ENCODE results near the gene PPP1R15B. TPM values are rescaled to one million over a fixed set of nuclear protein-coding genes. Genes with fewer than 3 reads are reported as not detected.
A peak's percentile ranks its signal among the peaks of the same experiment; 100 is the strongest.

PPP1R15B gene
- total RNA-seq, 1 donor from 2014 or later = 45.3 TPM

DNA sequence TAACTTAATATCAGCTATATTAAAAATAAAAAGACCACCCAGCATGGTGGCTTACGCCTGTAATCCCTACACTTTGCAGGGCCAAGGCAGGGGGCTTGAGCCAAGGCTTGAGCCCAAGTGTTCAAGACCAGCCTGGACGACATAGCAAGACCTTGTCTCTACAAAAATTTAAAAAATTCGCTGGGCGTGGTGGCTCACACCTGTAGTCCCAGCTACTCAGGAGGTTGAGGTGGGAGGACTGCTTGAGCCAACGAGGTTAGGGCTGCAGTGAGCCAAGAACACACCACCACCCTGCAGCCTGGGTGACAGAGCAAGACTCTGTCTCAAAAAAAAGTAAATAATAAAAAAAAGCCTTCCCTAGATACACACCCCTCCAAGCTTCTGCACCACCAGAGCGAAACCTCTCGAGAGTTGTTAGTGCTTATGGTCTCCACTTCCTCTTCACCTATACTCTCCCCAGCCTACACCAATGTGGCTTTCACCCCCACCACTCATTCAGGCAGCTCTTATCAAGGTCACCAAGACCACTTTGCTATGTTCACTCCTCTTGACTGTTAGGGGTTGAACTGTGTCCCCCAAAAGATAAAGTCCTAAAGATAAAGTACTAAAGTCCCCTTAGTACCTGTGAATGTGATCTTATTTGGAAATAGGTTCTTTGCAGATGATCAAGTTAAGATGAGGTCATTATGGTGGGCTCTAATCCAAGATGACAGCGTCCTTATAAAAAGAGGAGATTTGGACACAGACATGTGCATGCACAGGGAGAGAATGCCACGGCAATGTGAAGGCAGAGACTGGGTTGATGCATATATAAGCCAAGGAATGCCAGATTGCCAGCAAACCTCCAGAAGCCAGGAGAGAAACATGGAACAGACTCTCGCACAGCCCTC, 6.8 kb upstream of the PPP1R15B start:
- no peak for DNase-seq

DNA sequence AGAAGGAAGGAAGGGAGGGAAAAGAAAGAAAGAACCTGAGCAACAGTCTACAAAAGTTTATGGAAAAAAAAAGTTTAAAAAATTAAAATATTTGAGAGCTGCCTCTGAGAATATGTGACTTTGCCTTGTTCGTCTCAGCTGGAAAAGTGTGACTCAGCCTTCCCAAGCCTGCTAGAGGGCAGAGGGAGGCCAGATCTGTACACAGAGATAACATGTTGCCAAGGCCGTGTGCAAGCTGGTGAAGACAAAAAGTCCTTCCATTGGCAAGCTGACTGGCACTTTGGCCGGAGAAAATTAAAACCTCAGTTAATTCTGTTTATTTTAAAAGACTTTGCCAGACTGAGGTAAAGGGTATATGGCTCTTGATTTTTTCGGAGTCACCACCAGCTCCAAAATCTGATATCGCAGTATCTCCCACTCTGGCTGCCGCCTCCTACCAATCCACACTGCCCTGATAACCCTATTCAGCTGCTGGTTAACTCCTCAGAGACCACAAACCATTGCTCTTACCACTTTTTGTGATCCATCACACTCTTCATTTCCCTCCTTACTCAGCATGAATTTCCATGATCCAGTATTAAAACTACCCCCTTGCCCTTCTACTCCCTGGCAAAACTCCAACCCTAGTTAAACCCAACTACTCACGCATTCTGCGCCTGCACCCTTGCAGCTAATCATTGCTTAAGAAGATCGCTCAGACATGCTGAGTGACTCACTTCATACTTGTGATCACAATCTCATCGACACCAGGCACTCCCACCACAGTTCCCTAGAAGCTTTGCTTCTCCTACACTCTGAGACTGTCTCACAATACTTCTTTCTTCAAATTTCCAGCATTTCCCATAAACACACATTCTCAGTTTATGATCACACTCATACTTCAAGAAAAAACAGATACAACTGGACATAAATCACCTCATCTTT, 5.7 kb upstream of the PPP1R15B start:
- H3K4me1 ChIP-seq = peaks cover 31% of the 10 kb centered on the region
- intact Hi-C loops (cut with DNase I) = no loop called here
- ATAC-seq (peak; percentile 78 to 81), DNase-seq (peak; percentile 53)
- H3K36me3 ChIP-seq = peaks cover 13% of the 10 kb centered on the region
- H3K27me3 ChIP-seq (ENCODE audit: low read depth) = no peaks in the 10 kb centered on the region
- no peaks in the 10 kb centered on the region for H3K9me3 ChIP-seq
- TF ChIP-seq, protein P1, sequence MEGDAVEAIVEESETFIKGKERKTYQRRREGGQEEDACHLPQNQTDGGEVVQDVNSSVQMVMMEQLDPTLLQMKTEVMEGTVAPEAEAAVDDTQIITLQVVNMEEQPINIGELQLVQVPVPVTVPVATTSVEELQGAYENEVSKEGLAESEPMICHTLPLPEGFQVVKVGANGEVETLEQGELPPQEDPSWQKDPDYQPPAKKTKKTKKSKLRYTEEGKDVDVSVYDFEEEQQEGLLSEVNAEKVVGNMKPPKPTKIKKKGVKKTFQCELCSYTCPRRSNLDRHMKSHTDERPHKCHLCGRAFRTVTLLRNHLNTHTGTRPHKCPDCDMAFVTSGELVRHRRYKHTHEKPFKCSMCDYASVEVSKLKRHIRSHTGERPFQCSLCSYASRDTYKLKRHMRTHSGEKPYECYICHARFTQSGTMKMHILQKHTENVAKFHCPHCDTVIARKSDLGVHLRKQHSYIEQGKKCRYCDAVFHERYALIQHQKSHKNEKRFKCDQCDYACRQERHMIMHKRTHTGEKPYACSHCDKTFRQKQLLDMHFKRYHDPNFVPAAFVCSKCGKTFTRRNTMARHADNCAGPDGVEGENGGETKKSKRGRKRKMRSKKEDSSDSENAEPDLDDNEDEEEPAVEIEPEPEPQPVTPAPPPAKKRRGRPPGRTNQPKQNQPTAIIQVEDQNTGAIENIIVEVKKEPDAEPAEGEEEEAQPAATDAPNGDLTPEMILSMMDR (IDR thresholded peaks at IDR 0.05) = no peak
- H3K27ac ChIP-seq = peak overlapping the region; percentile 74
- peak overlapping the region; percentile 10 for H3K4me3 ChIP-seq

More for the DNA sequence above, 6.8 kb upstream of the PPP1R15B start:
- TF ChIP-seq, protein P1 (IDR thresholded peaks at IDR 0.05) = no peak
- Histone ChIP-seq H3K9me3 (no peaks in the 10 kb centered on the region), H3K4me3 (no peak overlapping the region), H3K4me1 (peaks cover 21% of the 10 kb centered on the region), H3K27me3 (ENCODE audit: low read depth) (no peaks in the 10 kb centered on the region), H3K36me3 (peaks cover 23% of the 10 kb centered on the region), H3K27ac (peak overlapping the region; percentile 74)
- intact Hi-C loops (cut with DNase I) = no loop called here
- no peak for ATAC-seq

DNA sequence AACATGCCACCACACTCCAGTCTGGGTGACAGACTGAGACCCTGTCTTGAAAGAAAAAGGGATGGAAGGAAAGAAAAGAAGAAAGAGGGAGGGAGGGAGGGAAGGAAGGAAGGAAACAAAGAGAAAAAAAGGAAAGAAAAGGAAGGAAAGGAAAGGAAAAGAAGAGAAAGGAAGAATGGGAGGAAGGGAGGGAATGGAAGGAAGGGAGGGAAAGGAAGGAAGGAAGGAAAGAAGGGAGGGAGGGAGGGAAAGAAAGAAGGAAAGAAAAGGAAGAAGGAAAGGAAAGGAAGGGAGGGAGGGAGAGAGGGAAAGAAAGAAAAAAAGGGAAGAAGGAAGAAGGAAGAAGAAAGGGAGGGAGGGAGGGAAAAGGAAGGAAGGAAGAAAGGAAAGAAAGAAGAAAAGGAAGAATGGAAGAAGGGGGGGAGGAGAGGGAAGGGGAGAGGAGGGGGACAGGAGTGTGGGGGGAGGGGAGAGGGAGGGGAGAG, 5.0 kb upstream of the PPP1R15B start:
- H3K4me3 ChIP-seq = no peak overlapping the region
- H3K4me1 ChIP-seq = peaks cover 33% of the 10 kb centered on the region
- H3K9me3 ChIP-seq = no peaks in the 10 kb centered on the region
- ATAC-seq (no peak), DNase-seq (no peak)
- peaks cover 6% of the 10 kb centered on the region for H3K36me3 ChIP-seq
- H3K27ac ChIP-seq = peak overlapping the region; percentile 74
- H3K27me3 ChIP-seq (ENCODE audit: low read depth) = no peaks in the 10 kb centered on the region
- intact Hi-C loops (cut with DNase I) = no loop called here
- TF ChIP-seq, protein P1 (IDR thresholded peaks at IDR 0.05) = no peak

DNA sequence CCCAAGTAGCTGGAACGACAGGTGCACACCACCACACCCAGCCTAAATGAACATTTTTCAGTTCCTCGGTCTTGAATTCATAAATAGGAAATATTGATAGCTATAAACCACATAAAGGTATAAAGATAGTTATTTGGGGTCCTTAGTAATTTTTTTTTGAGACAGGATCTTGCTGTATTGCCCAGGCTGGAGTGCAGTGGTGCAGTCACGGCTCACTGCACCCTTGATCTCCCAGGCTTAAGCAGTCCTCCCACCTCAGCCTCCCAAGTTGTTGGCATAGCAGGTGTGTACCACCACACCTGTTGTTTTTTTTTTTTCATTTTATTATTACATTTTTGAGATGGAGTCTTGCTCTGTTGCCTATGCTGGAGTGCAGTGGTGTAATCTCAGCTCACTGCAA, 3.7 kb upstream of the PPP1R15B start:
- DNase-seq = no peak
- Histone ChIP-seq H3K9me3 (no peaks in the 10 kb centered on the region), H3K36me3 (no peaks in the 10 kb centered on the region), H3K4me3 (no peak overlapping the region), H3K27me3 (ENCODE audit: low read depth) (no peaks in the 10 kb centered on the region), H3K4me1 (peaks cover 33% of the 10 kb centered on the region), H3K27ac (no peak overlapping the region)
- no peak for ATAC-seq
- TF ChIP-seq, protein P1 (IDR thresholded peaks at IDR 0.05) = no peak
- intact Hi-C loops (cut with DNase I) = no loop called here

DNA sequence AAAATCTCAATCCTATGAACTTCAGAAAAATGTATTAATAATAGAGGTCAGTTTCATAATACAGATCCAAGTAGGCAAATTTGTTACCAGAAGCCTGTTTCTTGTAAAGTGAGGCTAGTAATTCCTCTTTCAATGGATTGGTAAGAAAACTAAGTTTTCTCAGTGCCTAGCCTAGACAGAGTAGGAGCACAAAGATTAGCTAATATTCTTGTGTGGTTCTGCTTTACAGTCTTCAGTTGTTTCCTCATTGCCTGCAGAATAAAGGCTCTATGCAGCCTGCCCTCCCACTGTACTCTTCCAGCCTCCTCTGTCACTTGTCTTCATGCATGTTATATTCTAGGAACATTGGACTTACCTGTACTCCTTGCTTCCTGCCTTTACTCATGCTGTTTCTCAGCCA, 2.4 kb upstream of the PPP1R15B start:
- intact Hi-C loops (cut with DNase I) = no loop called here
- DNase-seq (no peak), ATAC-seq (no peak)
- peaks cover 33% of the 10 kb centered on the region for H3K4me1 ChIP-seq
- TF ChIP-seq, protein P1 (IDR thresholded peaks at IDR 0.05) = no peak
- no peaks in the 10 kb centered on the region for H3K9me3 ChIP-seq
- peak overlapping the region; percentile 99 for H3K27ac ChIP-seq
- H3K36me3 ChIP-seq = no peaks in the 10 kb centered on the region
- no peaks in the 10 kb centered on the region for H3K27me3 ChIP-seq (ENCODE audit: low read depth)
- H3K4me3 ChIP-seq = no peak overlapping the region

All from lower lobe of right lung (tissue), 2 donors.